Ovary (tissue), 9 donors: ENCODE measurements around the gene DPEP2. TPM values are rescaled to one million over a fixed set of nuclear protein-coding genes. Genes with fewer than 3 reads are reported as not detected.

Experiments
- DNase-seq, 5 donors: peaks; one replicate each; pipeline ENCODE4 v3.0.0-alpha.2; 2019 to 2020
- H3K27ac ChIP-seq, 2 donors: fragments of 200-600 bp; one replicate each; pipeline versions ENCODE4 v1.5.1 to v1.8.0; 2019 to 2022
- H3K27me3 ChIP-seq: fragments of 200-600 bp; one replicate; pipeline ENCODE4 v1.8.0; 2022
- H3K36me3 ChIP-seq: fragments of 200-600 bp; sonication (generic); one replicate; pipeline ENCODE4 v1.5.1; 2019
- H3K4me1 ChIP-seq: one replicate; pipeline ENCODE4 v1.8.1; 2013; ENCODE audit warnings: mild to moderate bottlenecking, moderate library complexity; ENCODE audit not compliant: insufficient read depth
- H3K4me3 ChIP-seq: fragments of 200-600 bp; sonication (generic); one replicate; pipeline ENCODE4 v1.5.1; 2017
- H3K9me3 ChIP-seq, 2 donors: fragments of 200-600 bp in 1 of 2; sonication (generic) in 1 of 2; one replicate each; pipeline versions ENCODE4 v1.5.1 to v1.8.1; 2013 to 2019; ENCODE audit warnings: mild to moderate bottlenecking in 1 of 2, moderate library complexity in 1 of 2
- EP300 ChIP-seq: sonication (generic); formaldehyde crosslinking; IDR thresholded peaks from one replicate; pipeline ENCODE4 v1.6.1; 2017; ENCODE audit warnings: antibody characterized with exemption
- POLR2A ChIP-seq: fragments of 450-650 bp; IDR thresholded peaks from one replicate; pipeline ENCODE4 v1.6.1; 2017; ENCODE audit warnings: antibody characterized with exemption, mild to moderate bottlenecking, moderate library complexity
- WGBS, 3 donors: extraction: QIAGEN DNeasy Blood & Tissue Kit in 1 of 3; methylation state at CpG; one replicate each; pipeline versions ENCODE4 v1.1.5 to v1.1.7; 2013 to 2017; 5-methylcytosine and 5-hydroxymethylcytosine counted together
- intact Hi-C, 4 donors: fragments of 100-400 bp; cut with DNase I; formaldehyde crosslinking; loops; one replicate each; pipeline versions ENCODE4 v1.11.0 to v1.15.1; 2022 to 2023
- polyA plus RNA-seq, 2 donors: library from polyadenylated mRNA; stranded (reverse); fragments of 200-250 nt in 1 of 2; fragments of 350-450 nt in 1 of 2; fragmentation: Illumina TruSeq in 1 of 2; extraction: RNeasy Lipid Tissue Mini Kit (QIAGEN cat#74804) in 1 of 2; gene quantifications; one replicate each; pipeline ENCODE4 v1.2.3, GENCODE V29; 2013 to 2014
- total RNA-seq, 7 donors: library from RNA; depleted of rRNA in 2 of 7; stranded (reverse); fragments of >200 nt in 2 of 7; fragmentation: NEBNext Ultra II Directional in 3 of 7; extraction: Animal tissue kit (Norgen Biotek cat#: 25700) in 3 of 7; gene quantifications; one replicate each; pipeline versions ENCODE4 v1.1.0 to v1.2.4, GENCODE V29; 2016 to 2023
- TF ChIP-seq, protein P1 (sequence below), 3 donors: fragments of 450-650 bp in 2 of 3; fragments of 200-600 bp in 1 of 3; IDR thresholded peaks; one replicate each; pipeline versions ENCODE4 v1.5.1 to v1.8.0; 2016 to 2022; ENCODE audit warnings: antibody characterized with exemption in 3 of 3, mild to moderate bottlenecking in 1 of 3
- donor health status: DM: no; HTN: no; CAD: no; lungs with moderate emphysema.
- donor health status: DM: no; HTN: no; CAD: no.
- donor health status: Bipolar disorder and iron deficiency.
- donor health status: DM: yes; HTN: yes; CAD: no.
- donor health status: DM: no; HTN: no; CAD: no.
- donor health status: DM: yes; HTN: yes; CAD: no.

The DPEP2 gene
- total and polyA plus RNA-seq, 9 donors, result 0.33 to 3.1 (median 0.99) TPM; not detected in 2

DNA sequence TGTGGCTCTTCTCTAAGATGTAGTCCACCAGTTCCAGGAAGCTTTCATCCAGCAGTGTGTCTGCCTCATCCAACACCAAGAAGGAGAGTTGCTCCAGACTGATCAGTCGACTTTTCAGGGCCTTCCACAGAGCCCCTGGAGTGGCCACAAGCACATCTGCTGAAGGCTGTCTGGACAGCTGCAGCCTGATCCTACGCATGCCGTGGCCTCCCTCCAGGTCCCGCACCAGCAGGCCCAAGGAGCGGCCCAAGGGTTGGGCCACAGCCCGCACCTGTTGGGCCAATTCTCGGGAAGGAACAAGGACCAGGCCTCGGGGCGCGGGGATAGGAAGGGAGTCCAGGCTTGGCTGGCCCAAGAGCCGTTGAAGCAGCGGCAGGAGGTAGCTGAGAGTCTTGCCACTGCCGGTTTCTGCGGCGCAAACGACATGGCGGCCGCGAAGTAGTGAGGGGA lies 23.0 kb upstream of the DPEP2 start:
- TF ChIP-seq, protein P1, sequence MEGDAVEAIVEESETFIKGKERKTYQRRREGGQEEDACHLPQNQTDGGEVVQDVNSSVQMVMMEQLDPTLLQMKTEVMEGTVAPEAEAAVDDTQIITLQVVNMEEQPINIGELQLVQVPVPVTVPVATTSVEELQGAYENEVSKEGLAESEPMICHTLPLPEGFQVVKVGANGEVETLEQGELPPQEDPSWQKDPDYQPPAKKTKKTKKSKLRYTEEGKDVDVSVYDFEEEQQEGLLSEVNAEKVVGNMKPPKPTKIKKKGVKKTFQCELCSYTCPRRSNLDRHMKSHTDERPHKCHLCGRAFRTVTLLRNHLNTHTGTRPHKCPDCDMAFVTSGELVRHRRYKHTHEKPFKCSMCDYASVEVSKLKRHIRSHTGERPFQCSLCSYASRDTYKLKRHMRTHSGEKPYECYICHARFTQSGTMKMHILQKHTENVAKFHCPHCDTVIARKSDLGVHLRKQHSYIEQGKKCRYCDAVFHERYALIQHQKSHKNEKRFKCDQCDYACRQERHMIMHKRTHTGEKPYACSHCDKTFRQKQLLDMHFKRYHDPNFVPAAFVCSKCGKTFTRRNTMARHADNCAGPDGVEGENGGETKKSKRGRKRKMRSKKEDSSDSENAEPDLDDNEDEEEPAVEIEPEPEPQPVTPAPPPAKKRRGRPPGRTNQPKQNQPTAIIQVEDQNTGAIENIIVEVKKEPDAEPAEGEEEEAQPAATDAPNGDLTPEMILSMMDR (IDR thresholded peaks at IDR 0.05), result no peak
- no peak for TF ChIP-seq POLR2A
- no peak for TF ChIP-seq EP300
- Histone ChIP-seq H3K9me3 (no peaks in the 10 kb centered on the region), H3K36me3 (no peaks in the 10 kb centered on the region), H3K4me3 (peak overlapping the region; percentile 92), H3K4me1 (peaks cover 9% of the 10 kb centered on the region), H3K27ac (peak overlapping the region in 1 of 2 donors; percentile 74), H3K27me3 (no peaks in the 10 kb centered on the region)
- intact Hi-C loops, result loop anchor here in 1 of 4 donors (10.0 kb wide), 1 partner anchor 348 kb away; no protein-coding TSS in a partner anchor
- 2 to 14% (median 10%) methylated on average over 10 to 19 of the region's 19 CpGs for WGBS, 3 donors
- DNase-seq, result peak in 1 of 5 donors; percentile 25

DNA sequence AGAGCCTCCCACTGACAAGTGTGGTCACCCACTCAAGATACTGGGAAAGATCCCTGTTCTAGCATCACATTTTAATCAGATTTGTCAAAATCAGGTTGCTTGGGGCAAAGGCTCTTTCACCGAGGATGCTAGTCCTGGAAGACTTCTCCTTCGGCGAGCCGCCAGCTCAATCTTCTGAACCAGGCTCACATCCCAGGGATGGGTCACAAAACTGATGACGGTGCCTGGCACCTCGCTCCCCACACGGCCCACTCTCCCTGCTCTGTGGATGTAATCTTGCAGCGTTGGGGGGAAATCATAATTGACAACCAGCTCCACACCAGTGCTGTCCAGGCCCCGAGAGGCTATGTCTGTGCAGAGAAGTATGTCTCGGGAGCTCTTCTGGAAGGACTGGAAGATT lies 22.2 kb upstream of the DPEP2 start:
- intact Hi-C loops, result loop anchor here in 1 of 4 donors (10.0 kb wide), 1 partner anchor 347 kb away; no protein-coding TSS in a partner anchor
- TF ChIP-seq EP300, result no peak
- TF ChIP-seq, protein P1 (IDR thresholded peaks at IDR 0.05), result no peak
- no peak for TF ChIP-seq POLR2A
- H3K4me1 ChIP-seq, result peaks cover 9% of the 10 kb centered on the region
- no peaks in the 10 kb centered on the region for H3K36me3 ChIP-seq
- no peak overlapping the region for H3K27ac ChIP-seq
- no peaks in the 10 kb centered on the region for H3K9me3 ChIP-seq
- 90 to 93% (median 91%) methylated on average over 10 of the region's 10 CpGs for WGBS, 3 donors
- H3K27me3 ChIP-seq, result no peaks in the 10 kb centered on the region
- DNase-seq, result no peak
- no peak overlapping the region for H3K4me3 ChIP-seq

DNA sequence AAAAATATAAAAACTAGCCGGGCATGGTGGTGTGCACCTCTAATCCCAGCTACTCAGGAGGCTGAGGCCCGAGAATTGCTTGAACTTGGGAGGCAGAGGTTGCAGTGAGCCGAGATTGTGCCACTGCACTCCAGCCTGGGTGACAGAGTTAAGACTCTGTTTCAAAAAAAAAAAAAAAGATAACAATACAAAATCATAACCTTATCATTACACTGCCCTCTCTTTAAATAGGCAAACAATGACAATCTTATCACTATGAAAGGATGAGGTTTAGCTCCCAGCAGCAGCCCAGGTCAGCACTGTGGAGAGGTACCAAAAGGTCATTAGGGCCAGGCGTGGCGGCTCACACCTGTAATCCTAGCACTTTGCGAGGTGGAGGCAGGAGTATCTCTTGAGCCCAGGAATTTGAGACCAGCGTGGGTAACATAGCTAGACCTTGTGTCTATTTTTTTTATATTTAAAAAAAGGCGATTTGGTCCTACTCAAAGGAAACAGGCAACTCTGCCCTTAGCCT lies 19.9 kb upstream of the DPEP2 start:
- Histone ChIP-seq H3K27me3 (no peaks in the 10 kb centered on the region), H3K4me1 (peaks cover 9% of the 10 kb centered on the region), H3K36me3 (no peaks in the 10 kb centered on the region), H3K4me3 (no peak overlapping the region), H3K27ac (no peak overlapping the region), H3K9me3 (no peaks in the 10 kb centered on the region)
- intact Hi-C loops, result no loop called here
- no peak for DNase-seq
- TF ChIP-seq POLR2A, result no peak
- TF ChIP-seq, protein P1 (IDR thresholded peaks at IDR 0.05), result no peak
- no peak for TF ChIP-seq EP300
- WGBS, 3 donors, result 65 to 71% (median 66%) methylated on average over 8 of the region's 8 CpGs

DNA sequence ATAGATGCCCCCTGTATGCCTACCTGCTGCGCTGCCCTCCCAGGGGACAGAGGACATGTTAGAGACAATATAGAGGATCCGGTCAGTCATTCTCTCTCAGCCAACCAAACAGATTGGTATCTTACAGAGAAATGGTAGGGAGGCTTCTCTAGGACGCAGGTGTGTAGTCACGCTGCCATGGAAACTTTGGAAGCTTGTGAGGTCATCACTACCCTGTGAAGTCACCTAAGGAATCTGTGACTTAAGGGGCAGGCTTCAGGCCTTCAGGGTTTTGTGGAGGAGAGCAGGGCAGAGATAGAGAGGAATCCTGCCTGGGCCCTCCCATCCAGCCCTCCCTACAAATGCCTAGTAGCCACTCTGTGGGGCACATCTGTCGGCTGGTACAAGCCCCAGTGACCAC lies 16.4 kb upstream of the DPEP2 start, which contains the start of gene DPEP2NB:
Gene DPEP2NB, minus strand, starts transcription at position 231 of the 400 bp plus-strand sequence. Its CDS starts 141 bp downstream, at position 90.
- intact Hi-C loops, result no loop called here
- TF ChIP-seq POLR2A, result no peak
- TF ChIP-seq, protein P1 (IDR thresholded peaks at IDR 0.05), result no peak
- TF ChIP-seq EP300, result no peak
- no peak within 1 kb of the TSS for H3K4me3 ChIP-seq
- no peaks in the 10 kb centered on the region for H3K9me3 ChIP-seq
- H3K27me3 ChIP-seq, result no peaks in the 10 kb centered on the region
- H3K36me3 ChIP-seq, result no peaks in the 10 kb centered on the region
- no peak for DNase-seq
- H3K4me1 ChIP-seq, result no peaks in the 10 kb centered on the region
- no peak within 1 kb of the TSS for H3K27ac ChIP-seq
- WGBS, 3 donors, result 80 to 89% (median 84%) methylated on average over 5 of the region's 5 CpGs
